ENCODE results near the gene GJE1.

GJE1 gene

GRCh38 chr6:142167071-142167470 is 34.3 kb downstream of the GJE1 start:
- no peak for DNase-seq

- DNase-seq, result no peak
These were observed 34.8 kb downstream of the GJE1 start for GRCh38 chr6:142167486-142167885.

DNA sequence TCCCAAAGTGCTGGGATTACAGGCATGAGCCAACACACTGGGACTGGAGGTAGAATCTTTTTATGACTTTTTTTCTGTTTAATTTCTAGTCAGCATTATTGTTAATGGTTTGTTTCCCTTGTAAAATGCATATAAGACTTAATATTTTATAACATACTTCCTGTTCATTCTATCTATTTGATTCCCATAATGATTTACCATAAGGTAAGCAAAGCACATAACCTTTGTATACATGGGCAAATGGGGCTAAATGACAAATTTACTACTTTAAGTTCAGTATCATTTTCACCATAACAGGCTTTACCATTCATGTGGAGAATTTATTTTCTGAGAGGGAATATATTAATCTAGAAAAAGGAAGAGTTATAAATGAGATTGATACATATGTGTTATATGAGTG is 38.6 kb downstream of the GJE1 start:
- no peak for DNase-seq

GRCh38 chr6:142172758-142173157 is 40.0 kb downstream of the GJE1 start:
- no peak for DNase-seq

GRCh38 chr6:142173980-142174379 is 41.3 kb downstream of the GJE1 start:
- DNase-seq, result no peak

- no peak for DNase-seq
These were observed 42.0 kb downstream of the GJE1 start for GRCh38 chr6:142174703-142175102.

GRCh38 chr6:142178129-142178528 is 45.4 kb downstream of the GJE1 start:
- no peak for DNase-seq

DNA sequence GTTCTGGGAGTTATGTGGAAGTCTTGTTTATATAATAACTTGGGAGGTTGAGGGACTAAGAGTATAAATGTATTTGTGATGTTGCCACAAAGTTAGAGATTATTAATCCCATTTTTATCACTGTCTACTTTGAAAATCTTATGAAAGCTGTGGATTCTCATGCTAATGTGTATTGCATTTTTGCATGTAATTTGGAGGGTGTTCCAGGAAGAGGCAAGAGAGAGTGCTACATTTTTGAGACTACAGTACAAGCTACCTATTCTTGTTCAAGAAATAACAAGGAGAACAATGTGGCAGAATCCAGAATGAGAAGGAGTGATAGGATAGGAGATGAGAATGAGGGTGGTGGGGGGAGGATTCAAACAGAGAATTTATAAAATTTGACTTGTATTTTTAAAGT is 49.3 kb downstream of the GJE1 start:
- no peak for DNase-seq

DNA sequence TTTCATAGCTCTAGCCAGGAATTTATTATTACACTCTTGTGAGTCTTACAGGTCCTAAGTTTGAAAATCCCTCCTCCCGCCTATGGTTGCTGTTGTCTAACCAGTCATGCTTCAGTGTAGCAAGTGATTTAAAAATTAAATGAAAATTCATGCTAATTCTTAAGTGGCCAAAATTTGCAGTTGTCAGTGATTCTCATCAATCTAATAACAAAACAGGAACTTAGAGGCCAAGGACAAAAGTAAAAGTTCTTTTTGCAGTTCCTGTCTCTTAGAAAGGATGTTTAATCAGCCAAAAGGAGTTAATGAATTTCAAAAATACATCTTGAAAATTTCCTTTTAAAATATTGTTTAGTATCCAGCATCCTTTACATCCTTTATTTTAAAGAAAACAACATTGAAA is 50.6 kb downstream of the GJE1 start:
- no peak for DNase-seq

DNA sequence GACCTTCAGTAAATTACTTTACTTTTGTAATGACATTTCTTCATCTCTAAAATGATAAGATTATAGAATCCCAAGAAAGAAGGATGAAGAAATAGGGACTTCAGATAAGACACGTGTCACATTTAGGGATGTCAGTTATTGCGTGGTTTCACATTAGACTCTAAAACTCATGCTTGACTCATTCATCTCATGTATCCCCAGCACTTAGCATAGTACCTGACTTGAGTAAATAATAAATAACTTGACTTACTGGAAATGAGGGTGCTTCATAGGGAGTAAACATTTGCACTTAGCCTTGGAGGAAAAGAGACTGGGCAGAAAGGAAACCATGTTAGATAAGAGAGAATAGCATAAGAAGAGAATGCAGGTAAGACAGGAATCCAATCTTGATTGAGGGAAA is 51.6 kb downstream of the GJE1 start:
- DNase-seq, result no peak

Measured in NCI-H1092 treated with DMSO at 0.1 percent for 48 hours (cell line).